Daoy (cell line): Measurements from ENCODE around the gene MKLN1. TPM values are rescaled to one million over a fixed set of nuclear protein-coding genes. Genes with fewer than 3 reads are reported as not detected.
"Not testable (repeated sequence)": the region's sequence is repeated elsewhere in the genome, so short reads cannot be mapped to it uniquely, and the experiment has no call there.

ENCODE experiments used
- DNase-seq: peaks from one replicate; pipeline ENCODE4 v3.0.0-alpha.2; 2015; ENCODE audit warnings: low read depth
- total RNA-seq: library from RNA; depleted of rRNA; stranded (reverse); fragments of >200 nt; shearing (Covaris generic); gene quantifications from 2 replicates; pipeline ENCODE4 v1.2.3, GENCODE V29; 2014

Gene MKLN1
- total RNA-seq, 1 experiment from 2014 or later, result 53.3 TPM

DNA sequence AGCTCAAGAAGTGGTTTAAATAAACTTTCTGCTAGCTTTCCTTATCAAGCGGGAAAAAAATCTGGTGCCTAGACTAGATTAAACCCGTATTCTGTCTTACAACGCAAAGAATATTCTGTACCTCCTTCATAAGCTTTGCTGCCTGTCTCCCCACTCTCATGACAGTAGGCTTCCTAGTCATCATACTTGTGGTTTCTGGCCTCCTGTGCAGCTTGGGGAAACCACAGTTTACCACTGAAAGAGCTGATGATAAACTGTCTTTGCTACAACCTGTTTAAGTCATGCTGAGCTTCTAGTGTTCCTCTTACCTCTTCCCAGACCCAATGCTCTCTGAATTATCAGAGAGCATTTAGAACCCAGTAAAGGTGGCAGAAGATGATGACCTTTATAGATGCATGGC is 173.7 kb downstream of the MKLN1 start:
- peak; percentile 71 for DNase-seq

DNA sequence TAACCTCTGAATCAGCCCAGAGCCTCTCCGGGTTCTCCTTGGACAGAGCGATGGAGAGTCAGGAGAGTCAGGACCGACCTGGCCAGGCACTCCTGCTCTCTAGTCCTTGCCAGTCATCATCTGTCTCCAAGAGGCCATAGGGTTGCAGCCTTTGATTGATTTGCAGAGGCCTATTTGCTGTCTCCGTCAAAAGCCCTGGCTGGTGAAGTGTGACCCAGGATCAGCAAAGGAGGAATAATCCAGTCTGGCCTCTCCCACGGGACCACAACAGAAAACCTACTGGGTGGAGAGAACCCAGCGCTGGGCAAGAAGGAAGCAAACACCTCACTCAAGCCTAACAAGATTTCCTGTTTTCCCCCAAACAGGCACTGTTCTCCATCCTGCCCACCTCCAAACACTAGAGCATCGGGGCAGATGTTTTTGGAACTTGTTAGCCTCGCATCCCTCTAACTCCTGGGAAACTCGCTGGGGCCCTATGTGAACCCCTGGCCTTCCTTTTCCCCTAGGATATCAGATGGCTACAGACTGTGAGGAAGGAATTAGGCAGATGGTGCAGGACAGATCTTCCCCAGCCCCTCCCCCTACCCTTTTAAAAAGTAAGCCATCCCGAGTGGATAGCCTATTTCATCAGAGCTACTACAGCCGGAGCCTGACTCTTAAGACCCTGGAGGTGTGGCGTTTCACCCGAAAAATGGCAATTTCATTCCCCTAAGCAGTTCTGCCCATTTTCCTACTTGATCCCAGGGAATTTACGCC is 174.4 kb downstream of the MKLN1 start:
- DNase-seq, result no peak

DNA sequence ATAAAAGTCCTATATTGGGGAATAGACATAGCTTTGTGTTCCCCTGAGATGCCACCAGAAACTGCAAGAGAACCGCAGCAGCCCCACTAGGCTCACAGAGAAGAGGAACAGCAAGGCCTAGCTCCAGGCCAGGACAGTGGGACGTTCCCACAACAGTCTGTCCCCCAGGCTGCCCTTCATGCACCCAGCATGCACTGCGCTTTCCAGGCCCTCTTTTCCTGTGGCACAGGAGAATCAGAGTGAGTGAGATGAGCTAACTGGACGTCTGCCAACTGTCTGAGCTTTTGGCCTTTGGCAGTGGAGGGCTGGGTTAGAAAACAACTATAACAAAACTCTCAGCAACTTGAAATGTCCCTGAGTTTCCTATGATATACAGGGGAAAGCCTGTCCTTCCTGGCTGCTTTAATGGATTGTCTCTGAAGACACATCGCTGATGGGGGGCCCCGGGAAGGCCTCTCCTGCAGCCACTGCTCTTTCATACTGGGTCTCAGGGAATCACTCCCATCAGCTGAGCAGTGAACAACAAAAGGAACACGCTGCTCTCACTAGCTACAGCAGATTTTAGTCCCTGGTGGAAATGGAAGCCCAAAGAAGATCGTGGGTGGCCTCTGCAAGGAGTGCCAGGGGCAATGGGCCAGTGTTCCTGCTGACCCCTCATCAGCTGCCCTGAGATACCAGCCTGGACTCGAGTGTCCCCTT is 175.3 kb downstream of the MKLN1 start:
- DNase-seq, result peak; percentile 43

- DNase-seq, result no peak
Measured at GRCh38 chr7:131503639-131504038, 176.0 kb downstream of the MKLN1 start.

DNA sequence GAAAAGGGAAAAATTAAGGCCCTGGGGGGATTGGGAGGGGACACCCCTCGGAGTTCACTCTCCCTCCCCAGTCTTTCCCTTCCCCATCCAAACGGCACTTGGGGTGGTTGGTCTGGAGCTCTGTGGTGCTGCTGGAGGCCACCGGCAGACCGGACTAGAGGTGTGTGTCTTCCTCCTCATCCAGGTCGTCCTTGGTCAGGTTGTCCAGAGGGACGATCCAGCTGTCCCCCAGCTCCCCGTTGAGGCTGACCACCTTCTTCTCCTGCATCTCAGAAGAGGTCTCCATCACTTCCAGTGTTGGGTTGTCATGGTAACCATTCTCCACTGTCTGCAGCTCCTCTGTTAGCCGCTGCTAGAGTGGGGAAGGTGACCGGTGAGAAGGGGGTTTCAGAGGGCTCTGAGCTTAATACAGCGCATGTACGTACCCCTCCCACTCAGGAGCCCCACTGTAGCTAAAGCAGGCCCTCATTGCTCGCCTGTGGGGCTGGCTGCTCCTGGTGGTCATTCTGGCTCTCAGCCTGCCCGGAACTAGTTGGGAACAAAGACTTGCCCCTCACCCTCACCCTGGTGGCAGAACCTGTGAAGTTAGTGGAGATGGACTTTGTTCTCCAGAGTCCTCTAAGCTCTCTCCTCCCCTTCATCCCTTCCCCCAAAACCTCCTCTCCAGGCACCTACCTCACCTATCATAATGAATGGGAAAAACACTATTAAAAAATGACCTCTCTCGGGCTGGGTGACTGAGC is 176.7 kb downstream of the MKLN1 start:
- no peak for DNase-seq

- DNase-seq, result not testable (repeated sequence)
Measured at GRCh38 chr7:131505037-131505620, 177.5 kb downstream of the MKLN1 start.

- DNase-seq, result no peak
Measured at GRCh38 chr7:131505636-131506557, 178.2 kb downstream of the MKLN1 start.

DNA sequence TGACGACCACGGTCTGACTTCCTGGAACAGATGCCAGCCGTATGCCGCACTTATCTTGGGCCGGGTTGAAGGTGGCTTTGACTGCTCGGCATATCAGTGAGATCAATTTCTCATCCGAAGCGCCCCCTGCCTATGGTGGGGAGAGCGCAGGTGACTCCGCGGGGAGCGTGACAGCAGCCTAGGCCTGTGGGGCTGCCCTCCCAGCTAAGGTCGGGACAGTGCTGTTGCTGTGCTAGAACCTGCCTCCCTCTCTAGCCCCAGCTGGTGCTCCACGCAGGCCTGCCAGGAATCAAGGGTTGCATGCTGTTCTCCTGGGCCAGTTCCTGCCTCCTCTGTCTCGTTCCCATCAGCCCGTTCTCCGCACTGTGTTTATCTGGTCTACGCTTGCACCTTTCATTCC is 178.9 kb downstream of the MKLN1 start:
- no peak for DNase-seq

- DNase-seq, result peak; percentile 88
Measured at GRCh38 chr7:131507592-131508331, 180.1 kb downstream of the MKLN1 start.

- DNase-seq, result no peak
Measured at GRCh38 chr7:131508754-131509486, 181.2 kb downstream of the MKLN1 start.

- DNase-seq, result no peak
Measured at GRCh38 chr7:131509781-131510180, 182.1 kb downstream of the MKLN1 start.

- DNase-seq, result no peak
Measured at GRCh38 chr7:131511071-131511470, 183.4 kb downstream of the MKLN1 start.

DNA sequence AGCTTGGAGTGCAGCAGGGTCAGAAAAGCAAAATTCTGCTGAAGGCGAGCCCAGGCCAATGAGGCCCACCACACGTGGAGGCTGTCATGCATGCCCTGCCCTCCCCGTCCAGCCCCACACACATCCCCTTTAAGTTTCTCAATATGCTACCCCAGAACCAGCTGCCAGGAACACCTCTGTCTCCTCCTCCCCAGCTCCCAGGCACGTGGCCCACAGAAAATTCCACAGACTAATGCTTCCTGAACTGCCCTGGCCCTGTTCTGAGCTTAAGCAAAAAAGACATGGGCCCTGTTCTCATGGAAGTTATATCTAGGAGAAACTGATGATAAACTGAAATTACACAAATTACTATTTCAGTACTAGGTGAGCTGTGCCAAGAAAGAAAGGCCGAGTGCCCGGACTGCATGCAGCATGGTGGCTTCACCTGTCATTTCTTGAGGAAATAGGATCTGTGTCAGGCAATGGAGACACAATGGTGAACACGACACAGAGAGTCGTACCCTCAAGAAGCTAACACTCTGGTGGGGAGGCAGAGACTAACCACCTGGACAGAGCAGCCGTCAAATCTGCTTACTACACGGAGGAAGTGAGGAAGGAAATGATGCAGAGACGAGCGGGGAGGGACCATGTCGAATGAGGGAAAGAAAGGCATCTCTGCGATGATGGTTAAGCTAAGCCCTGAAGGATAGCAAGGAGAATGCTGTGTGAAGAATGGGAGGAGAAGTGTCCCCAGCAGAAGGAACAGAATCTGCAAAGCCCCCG is 184.3 kb downstream of the MKLN1 start:
- no peak for DNase-seq

GRCh38 chr7:131513245-131514061 is 185.8 kb downstream of the MKLN1 start:
- DNase-seq, result peak; percentile 97

- not testable (repeated sequence) for DNase-seq
Measured at GRCh38 chr7:131515471-131515870, 187.8 kb downstream of the MKLN1 start.

DNA sequence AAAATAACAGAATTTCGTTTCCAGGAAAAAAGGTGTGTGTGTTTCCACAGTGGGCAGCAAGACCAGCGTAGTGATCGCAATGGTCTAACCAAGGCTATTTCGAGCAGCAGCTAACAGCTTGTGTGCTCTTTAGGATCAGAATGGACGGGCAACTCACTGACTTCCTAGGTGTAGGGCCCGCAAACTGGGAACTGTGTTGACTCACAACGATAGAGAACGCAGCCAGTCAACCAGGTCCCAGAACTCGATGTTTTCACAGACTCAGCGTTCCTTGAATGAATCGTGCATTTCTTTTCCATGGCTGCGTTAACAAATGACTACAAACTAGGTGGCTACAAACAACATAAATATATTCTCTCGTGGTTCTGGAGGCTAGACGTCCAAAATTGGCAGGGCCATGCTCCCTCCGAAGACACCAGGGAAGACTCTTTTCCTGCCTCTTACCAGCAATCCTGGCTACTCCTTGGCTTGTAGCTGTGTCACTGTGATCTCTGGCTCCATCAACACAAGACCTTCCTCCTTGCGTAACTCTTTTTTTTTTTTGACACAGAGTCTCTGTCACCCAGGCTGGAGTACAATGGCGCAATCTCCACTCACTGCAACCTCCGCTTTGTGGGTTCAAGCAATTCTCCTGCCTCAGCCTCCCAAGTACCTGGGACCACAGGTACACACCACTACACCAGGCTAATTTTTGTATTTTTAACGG is 189.7 kb downstream of the MKLN1 start:
- DNase-seq, result no peak

DNA sequence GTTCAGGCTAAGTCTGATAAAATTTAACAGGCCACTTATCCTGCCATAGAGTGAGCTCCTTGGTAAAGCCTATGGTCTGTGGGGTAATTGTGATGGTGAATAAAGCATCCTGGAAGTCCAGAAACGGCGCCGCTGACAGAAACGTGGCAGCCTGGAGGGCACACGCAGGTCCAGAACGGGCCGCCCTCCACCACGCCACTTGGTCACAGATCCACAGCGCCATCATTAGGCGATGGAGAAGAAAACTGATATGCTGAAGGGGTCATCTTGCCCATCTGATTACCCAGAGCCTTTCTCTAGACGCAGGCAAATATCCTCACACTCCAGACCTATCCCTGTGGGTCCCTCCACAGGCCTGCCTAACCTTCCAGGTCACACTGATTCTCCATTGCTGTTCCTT is 190.9 kb downstream of the MKLN1 start:
- no peak for DNase-seq
